Body of pancreas (tissue), 4 donors: ENCODE data around the gene HOXA9. TPM values are rescaled to one million over a fixed set of nuclear protein-coding genes. Genes with fewer than 3 reads are reported as not detected.

ENCODE experiments used
- ATAC-seq: fragments of 150-250 bp; one replicate; pipeline ENCODE4 v1.9.1; 2016
- DNase-seq, 4 donors: peaks; one replicate each; pipeline ENCODE4 v3.0.0-alpha.2; 2019
- H3K27ac ChIP-seq, 4 donors: fragments of 200-600 bp; sonication (generic); 1 replicate in 3 of 4; 2 replicates in 1 of 4; pipeline versions ENCODE4 v1.5.1 to v1.6.1; 2016 to 2019; ENCODE audit warnings: mild to moderate bottlenecking in 1 of 4, mixed read lengths in 1 of 4, moderate library complexity in 1 of 4
- H3K27me3 ChIP-seq, 2 donors: fragments of 200-600 bp; sonication (generic); one replicate each; pipeline ENCODE4 v1.6.0; 2016; ENCODE audit warnings: mild to moderate bottlenecking in 1 of 2
- H3K36me3 ChIP-seq, 2 donors: fragments of 200-600 bp; sonication (generic); replicated peaks in 1 of 2; 2 replicates each; pipeline ENCODE4 v1.5.1; 2016; ENCODE audit warnings: low read depth in 2 of 2; ENCODE audit not compliant: insufficient read depth in 1 of 2
- H3K4me1 ChIP-seq: fragments of 200-600 bp; sonication (generic); one replicate; pipeline ENCODE4 v1.6.0; 2016
- H3K4me3 ChIP-seq, 2 donors: fragments of 200-600 bp; sonication (generic); 1 replicate in 1 of 2; 2 replicates in 1 of 2; pipeline ENCODE4 v1.5.1; 2016 to 2019
- H3K9me3 ChIP-seq, 3 donors: fragments of 200-600 bp; sonication (generic); 1 replicate in 2 of 3; 2 replicates in 1 of 3; pipeline ENCODE4 v1.5.1; 2016
- CTCF ChIP-seq, 7 experiments: fragments of 450-650 bp in 4 of 7; fragments of 200-600 bp in 3 of 7; sonication (generic) in 3 of 7; IDR thresholded peaks; one replicate each; pipeline ENCODE4 v1.5.1; 2016 to 2019; ENCODE audit warnings: antibody characterized with exemption in 7 of 7
- POLR2A ChIP-seq, 3 donors: fragments of 450-650 bp; IDR thresholded peaks; one replicate each; pipeline ENCODE4 v1.6.1; 2016; ENCODE audit warnings: antibody characterized with exemption in 3 of 3, mild to moderate bottlenecking in 2 of 3
- WGBS, 2 donors: methylation state at CpG; one replicate each; pipeline ENCODE4 v1.1.5; 2017; 5-methylcytosine and 5-hydroxymethylcytosine counted together
- intact Hi-C: fragments of 100-400 bp; cut with DNase I; formaldehyde crosslinking; loops from one replicate; pipeline ENCODE4 v1.15.1; 2023
- total RNA-seq, 2 donors: library from RNA; depleted of rRNA; stranded (reverse); fragments of >200 nt; gene quantifications; one replicate each; pipeline ENCODE4 v1.1.0, GENCODE V29; 2016

HOXA9 gene
- total RNA-seq, 2 donors from 2014 or later, result not detected

DNA sequence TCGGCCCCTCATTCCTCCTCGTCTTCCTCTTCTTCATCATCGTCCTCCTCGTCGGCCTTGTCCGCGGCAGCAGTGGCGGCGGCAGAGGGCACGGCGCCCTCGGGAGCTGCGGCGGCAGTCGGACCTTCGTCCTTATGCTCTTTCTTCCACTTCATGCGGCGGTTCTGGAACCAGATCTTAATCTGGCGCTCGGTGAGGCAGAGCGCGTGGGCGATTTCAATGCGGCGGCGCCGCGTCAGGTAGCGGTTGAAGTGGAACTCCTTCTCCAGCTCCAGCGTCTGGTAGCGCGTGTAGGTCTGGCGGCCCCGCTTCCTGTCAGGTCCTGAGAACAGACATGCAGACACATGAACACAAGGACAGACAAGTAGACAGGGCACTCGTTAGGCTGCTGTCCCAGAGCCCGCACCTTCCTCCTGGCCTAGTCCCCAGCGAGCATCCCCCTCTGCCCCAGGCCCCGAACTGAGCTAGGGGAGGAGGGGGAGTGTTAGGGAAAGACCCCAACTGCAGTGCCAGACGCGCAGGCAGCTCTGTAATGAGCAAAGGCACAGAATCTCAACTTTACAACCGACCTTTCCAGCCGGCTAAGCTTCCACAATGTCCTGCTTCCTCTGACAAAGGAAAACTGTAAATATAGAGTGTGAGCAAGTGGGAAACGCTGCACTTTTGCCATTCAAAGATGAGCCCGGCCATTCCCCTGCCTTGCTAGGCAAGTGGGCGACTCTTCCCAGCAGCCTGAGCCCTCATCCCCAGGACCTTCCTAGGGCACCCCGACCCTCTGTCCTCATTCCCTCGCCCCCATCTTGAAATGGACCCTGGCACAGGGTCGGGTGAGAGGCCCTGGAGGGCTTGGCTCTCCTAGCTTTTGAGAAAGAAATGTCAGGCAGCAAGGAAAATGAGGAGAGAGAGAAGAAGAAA lies 10.2 kb downstream of the HOXA9 start:
- Histone ChIP-seq H3K36me3 (no peaks in the 10 kb centered on the region), H3K27ac (no peak overlapping the region), H3K4me1 (peaks cover 36% of the 10 kb centered on the region), H3K4me3 (no peak overlapping the region), H3K27me3 (peaks cover 0 to 75% of the 10 kb centered on the region in 2 donors), H3K9me3 (no peaks in the 10 kb centered on the region)
- ATAC-seq (no peak), DNase-seq (peak in 2 of 4 donors; percentile 1 to 6)
- 7% methylated on average over 34 to 48 of the region's 48 CpGs for WGBS, 2 donors
- TF ChIP-seq CTCF (IDR thresholded peaks at IDR 0.05) (no peak), POLR2A (IDR thresholded peaks at IDR 0.05) (no peak)
- intact Hi-C loops, result no loop called here

DNA sequence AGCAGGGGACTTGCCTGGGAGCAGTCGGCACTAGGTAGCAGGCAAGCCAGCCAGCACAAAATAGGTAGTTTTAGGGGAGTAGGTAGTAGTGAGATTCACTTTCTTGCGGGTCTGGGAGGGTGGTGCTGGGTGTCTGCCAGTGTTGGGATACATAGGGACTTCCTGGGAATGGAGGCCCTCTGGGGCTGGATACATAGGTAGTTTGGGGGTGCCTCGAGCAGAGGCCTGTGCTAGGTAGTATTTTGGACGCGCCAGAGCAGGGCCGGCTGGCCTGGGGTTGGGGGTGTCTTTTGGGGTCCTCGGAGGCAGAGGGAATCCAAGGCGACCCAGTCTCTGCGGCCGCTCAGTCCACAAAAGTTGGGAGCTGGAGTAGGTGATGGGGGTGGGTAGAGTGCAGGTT lies 11.0 kb downstream of the HOXA9 start:
- no peak for ATAC-seq
- Histone ChIP-seq H3K9me3 (no peaks in the 10 kb centered on the region), H3K27me3 (peaks cover 0 to 70% of the 10 kb centered on the region in 2 donors), H3K27ac (no peak overlapping the region), H3K4me3 (no peak overlapping the region), H3K36me3 (no peaks in the 10 kb centered on the region), H3K4me1 (peaks cover 32% of the 10 kb centered on the region)
- intact Hi-C loops, result no loop called here
- peak in 2 of 4 donors; percentile 1 to 7 for DNase-seq
- TF ChIP-seq POLR2A (IDR thresholded peaks at IDR 0.05) (no peak), CTCF (IDR thresholded peaks at IDR 0.05) (no peak)
- 26 to 28% methylated on average over 10 of the region's 10 CpGs for whole genome bisulfite sequencing, 2 donors

GRCh38 chr7:27153526-27153925 lies 11.8 kb downstream of the HOXA9 start:
- no peak for TF ChIP-seq POLR2A (IDR thresholded peaks at IDR 0.05)
- TF ChIP-seq CTCF (IDR thresholded peaks at IDR 0.05), result no peak
- no peak overlapping the region for H3K4me3 ChIP-seq
- no peak for ATAC-seq
- H3K27ac ChIP-seq, result no peak overlapping the region
- peaks cover 34% of the 10 kb centered on the region for H3K4me1 ChIP-seq
- DNase-seq, result no peak
- H3K9me3 ChIP-seq, result no peaks in the 10 kb centered on the region
- no peaks in the 10 kb centered on the region for H3K36me3 ChIP-seq
- intact Hi-C loops, result no loop called here
- 31 to 32% methylated on average over 3 of the region's 3 CpGs for whole genome bisulfite sequencing, 2 donors
- H3K27me3 ChIP-seq, result peaks cover 0 to 70% of the 10 kb centered on the region in 2 donors

DNA sequence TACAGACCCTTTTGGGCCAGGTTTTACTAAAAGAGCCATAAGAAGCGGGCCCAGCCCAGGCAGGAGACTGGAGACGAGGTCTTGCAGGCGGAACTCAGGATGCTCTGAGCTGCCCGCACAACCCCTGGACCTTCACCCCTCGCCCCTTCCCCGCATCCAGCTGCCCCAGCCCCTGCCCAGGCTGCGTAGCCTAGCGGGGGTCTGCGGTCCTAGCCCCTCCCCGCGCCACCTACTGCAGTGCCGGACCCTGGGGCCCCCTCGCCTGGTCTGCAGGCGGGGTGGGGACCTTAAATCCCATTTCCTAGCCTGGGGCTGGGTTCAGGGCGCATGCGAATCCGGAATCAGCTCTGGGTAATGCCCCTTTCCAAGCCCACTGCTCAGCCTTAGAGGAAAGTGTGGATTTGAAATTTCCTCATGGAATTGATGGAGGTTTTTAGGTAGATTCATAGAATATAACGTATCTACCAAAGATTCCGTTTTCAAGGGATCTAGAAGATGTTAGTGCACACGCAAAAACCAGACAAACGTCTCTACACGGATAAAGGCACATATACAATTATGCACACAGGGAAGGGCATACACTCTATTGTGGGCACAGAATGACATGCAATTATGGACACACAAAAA lies 12.4 kb downstream of the HOXA9 start:
- H3K4me1 ChIP-seq, result peaks cover 40% of the 10 kb centered on the region
- H3K9me3 ChIP-seq, result no peaks in the 10 kb centered on the region
- no peak overlapping the region for H3K27ac ChIP-seq
- no peak for DNase-seq
- ATAC-seq, result no peak
- intact Hi-C loops, result no loop called here
- peaks cover 0 to 71% of the 10 kb centered on the region in 2 donors for H3K27me3 ChIP-seq
- no peak for TF ChIP-seq POLR2A (IDR thresholded peaks at IDR 0.05)
- no peak for TF ChIP-seq CTCF (IDR thresholded peaks at IDR 0.05)
- no peak overlapping the region for H3K4me3 ChIP-seq
- WGBS, 2 donors, result 13 to 16% methylated on average over 14 to 22 of the region's 22 CpGs
- H3K36me3 ChIP-seq, result no peaks in the 10 kb centered on the region
